SK-N-SH treated with all-trans-retinoic acid at 6 μM for 48 hours (cell line): ENCODE results near the gene SPN.

Source experiments
- CREB5 ChIP-seq: fragments of 250-450 bp; sonication (Bioruptor Pico); IDR thresholded peaks from 2 replicates; pipeline ENCODE4 v1.5.1; 2020; ENCODE audit warnings: low read depth, mild to moderate bottlenecking, moderate library complexity
- CSDC2 ChIP-seq: fragments of 250-450 bp; sonication (Bioruptor Pico); IDR thresholded peaks from 2 replicates; pipeline ENCODE4 v1.5.0; 2020; ENCODE audit warnings: mild to moderate bottlenecking, moderate library complexity
- CSRNP3 ChIP-seq: fragments of 250-450 bp; sonication (Bioruptor Pico); IDR thresholded peaks from 2 replicates; pipeline ENCODE4 v1.5.1; 2021; ENCODE audit warnings: mild to moderate bottlenecking, moderate library complexity
- ESRRG ChIP-seq: fragments of 250-450 bp; sonication (Bioruptor Pico); IDR thresholded peaks from 2 replicates; pipeline ENCODE4 v1.6.1; 2021; ENCODE audit warnings: mild to moderate bottlenecking
- PATZ1 ChIP-seq: fragments of 250-450 bp; sonication (Bioruptor Pico); IDR thresholded peaks from 2 replicates; pipeline ENCODE4 v1.8.0; 2020; ENCODE audit warnings: mild to moderate bottlenecking, moderate library complexity, borderline replicate concordance
- PPARA ChIP-seq: fragments of 250-450 bp; sonication (Bioruptor Pico); IDR thresholded peaks from 2 replicates; pipeline ENCODE4 v1.5.0; 2020; ENCODE audit warnings: mild to moderate bottlenecking, borderline replicate concordance
- TCF4 ChIP-seq: fragments of 250-450 bp; sonication (Bioruptor Pico); IDR thresholded peaks from 2 replicates; pipeline ENCODE4 v1.8.0; 2021; ENCODE audit warnings: mild to moderate bottlenecking, moderate library complexity, borderline replicate concordance
- TOX ChIP-seq: fragments of 250-450 bp; sonication (Bioruptor Pico); IDR thresholded peaks from 2 replicates; pipeline ENCODE4 v1.8.0; 2021; ENCODE audit warnings: mild to moderate bottlenecking, moderate library complexity, borderline replicate concordance
- ZC3H10 ChIP-seq: fragments of 250-450 bp; sonication (Bioruptor Pico); IDR thresholded peaks from 2 replicates; pipeline ENCODE4 v1.5.1; 2021; ENCODE audit warnings: mild to moderate bottlenecking, moderate library complexity
- ZFP3 ChIP-seq: fragments of 250-450 bp; sonication (Bioruptor Pico); IDR thresholded peaks from 2 replicates; pipeline ENCODE4 v1.5.0; 2020; ENCODE audit warnings: mild to moderate bottlenecking, moderate library complexity
- ZFP30 ChIP-seq: fragments of 450-650 bp; formaldehyde crosslinking; IDR thresholded peaks from 2 replicates; pipeline ENCODE4 v1.5.0; 2022; ENCODE audit warnings: mild to moderate bottlenecking, moderate library complexity
- ZNF565 ChIP-seq: fragments of 450-650 bp; formaldehyde crosslinking; conservative IDR thresholded peaks from 2 replicates; pipeline ENCODE4 v1.5.0; 2020; ENCODE audit warnings: low read depth, mild to moderate bottlenecking, moderate library complexity

DNA sequence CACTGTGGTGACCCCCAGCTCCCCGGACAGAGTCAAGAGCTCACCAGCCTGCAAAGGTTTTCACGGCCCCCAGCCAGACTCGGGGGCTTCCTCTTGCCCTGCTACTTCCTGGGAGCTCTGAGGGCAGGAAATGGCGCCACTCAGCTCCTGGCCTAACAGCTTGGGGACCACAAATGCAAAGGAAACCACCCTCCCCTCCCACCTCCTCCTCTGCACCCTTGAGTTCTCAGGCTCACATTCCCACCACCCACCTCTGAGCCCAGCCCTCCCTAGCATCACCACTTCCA is 375 bp upstream of the SPN start:
- TF ChIP-seq ZC3H10 (no peak), PATZ1 (CRISPR knock-in tag) (no peak), CSDC2 (CRISPR knock-in tag) (no peak), TCF4 (CRISPR knock-in tag) (no peak), ZFP30 (no peak), PPARA (CRISPR knock-in tag) (no peak), CSRNP3 (CRISPR knock-in tag) (no peak), ZFP3 (CRISPR knock-in tag) (no peak), TOX (CRISPR knock-in tag) (no peak), ESRRG (CRISPR knock-in tag) (no peak), ZNF565 (CRISPR knock-in tag) (no peak), CREB5 (CRISPR knock-in tag) (no peak)
